K562 (cell line): Measurements from ENCODE around the gene FASN. TPM values are rescaled to one million over a fixed set of nuclear protein-coding genes. Genes with fewer than 3 reads are reported as not detected.

Source experiments
- ATAC-seq: fragments of 200-7000 bp; cut with Tn5 transposase; 3 replicates; pipeline ENCODE4 v1.9.1; 2020; ENCODE audit warnings: moderate library complexity
- BruUV-seq: library from RNA; stranded (reverse); fragments of 400-500 nt; replicated peaks from 2 replicates; lab custom pipeline; 2021; lab: Mats Ljungman, UMichigan
- CTCF ChIA-PET: fragments of 300-600 bp; formaldehyde crosslinking; extraction: SDS; loops from one replicate; lab custom pipeline; 2021; ENCODE audit warnings: low intra/inter-chr PET ratio; lab: Yijun Ruan, JAX
- POLR2A ChIA-PET: fragments of 300-600, 350-650 bp; sonication (Branson Sonifier 250); formaldehyde crosslinking; extraction: SDS; loops from one replicate; lab custom pipeline; 2021; ENCODE audit warnings: antibody characterized with exemption, inconsistent platforms; lab: Yijun Ruan, JAX
- DNase-seq, 4 experiments: peaks; one replicate each; pipeline versions ENCODE4 v3.0.0 to v3.0.0-alpha.2; 2011 to 2018; ENCODE audit warnings: low spot score in 3 of 4, mixed read lengths in 3 of 4; ENCODE audit errors: extremely low read depth in 1 of 4
- FAIRE-seq: peaks from 2 replicates; lab custom pipeline; 2011; peaks lifted over from hg19 to GRCh38; lab: Jason Lieb, UNC
- H2AFZ ChIP-seq: 2 replicates; pipeline ENCODE4 v1.6.0; 2011; ENCODE audit warnings: low read depth, low read length, control low read depth, inconsistent platforms
- H3K27ac ChIP-seq: fragments of 200-600 bp; 3 replicates; pipeline ENCODE4 v1.8.0; 2011; ENCODE audit warnings: low read depth, mild to moderate bottlenecking, control low read depth, inconsistent platforms, low read length, moderate library complexity, mixed read lengths; ENCODE audit errors: extremely low read depth
- H3K27me3 ChIP-seq, 2 experiments: fragments of 300-600 bp in 1 of 2; 2 replicates in 1 of 2; 3 replicates in 1 of 2; pipeline versions ENCODE4 v1.6.0 to v1.8.0; 2011; ENCODE audit warnings: inconsistent platforms in 2 of 2, low read length in 2 of 2, mild to moderate bottlenecking in 1 of 2, mixed read lengths in 1 of 2, moderate library complexity in 1 of 2; ENCODE audit not compliant: control insufficient read depth in 2 of 2, insufficient read depth in 2 of 2
- H3K36me3 ChIP-seq: fragments of 300-600 bp; 3 replicates; pipeline ENCODE4 v1.8.0; 2011; ENCODE audit warnings: mild to moderate bottlenecking, low read length, inconsistent platforms; ENCODE audit not compliant: control insufficient read depth, insufficient read depth
- H3K4me1 ChIP-seq, 2 experiments: fragments of 200-600 bp in 1 of 2; replicated peaks in 1 of 2; 2 replicates in 1 of 2; 3 replicates in 1 of 2; pipeline versions ENCODE4 v1.5.1 to v1.8.0; 2011; ENCODE audit warnings: inconsistent platforms in 2 of 2, low read length in 2 of 2, mild to moderate bottlenecking in 1 of 2, mixed read lengths in 1 of 2, moderate library complexity in 1 of 2; ENCODE audit not compliant: control insufficient read depth in 2 of 2, insufficient read depth in 2 of 2
- H3K4me2 ChIP-seq: 2 replicates; pipeline ENCODE4 v1.6.1; 2011; ENCODE audit warnings: low read length, control low read depth, inconsistent platforms, mixed read lengths; ENCODE audit not compliant: insufficient read depth
- H3K4me3 ChIP-seq: fragments of 200-600 bp; sonication (generic), shearing (Covaris generic); 2 replicates; pipeline ENCODE4 v1.5.1; 2016; ENCODE audit warnings: control low read depth, inconsistent platforms
- H3K79me2 ChIP-seq: fragments of 200-600 bp; 3 replicates; pipeline ENCODE4 v1.8.0; 2011; ENCODE audit warnings: low read length, inconsistent platforms; ENCODE audit not compliant: control insufficient read depth, insufficient read depth
- H3K9ac ChIP-seq, 2 experiments: 2 replicates each; pipeline versions ENCODE4 v1.6.0 to v1.6.1; 2011; ENCODE audit warnings: low read depth in 2 of 2, low read length in 2 of 2, control low read depth in 1 of 2, inconsistent platforms in 1 of 2, mild to moderate bottlenecking in 1 of 2, mixed read lengths in 1 of 2; ENCODE audit not compliant: insufficient read depth in 1 of 2
- H3K9me1 ChIP-seq: one replicate; pipeline ENCODE4 v1.6.0; 2011; ENCODE audit warnings: inconsistent platforms, mild to moderate bottlenecking, low read length, moderate library complexity; ENCODE audit not compliant: control insufficient read depth, insufficient read depth
- H3K9me3 ChIP-seq: replicated peaks from 2 replicates; pipeline ENCODE4 v1.5.1; 2011; ENCODE audit warnings: low read depth, low read length, inconsistent platforms; ENCODE audit not compliant: control insufficient read depth, insufficient read depth
- H4K20me1 ChIP-seq: replicated peaks from 2 replicates; pipeline ENCODE4 v1.6.1; 2011; ENCODE audit warnings: low read length, inconsistent platforms, mixed read lengths; ENCODE audit not compliant: control insufficient read depth, insufficient read depth
- ADNP ChIP-seq: fragments of 200-800 bp; sonication (Bioruptor generic); IDR thresholded peaks from 2 replicates; pipeline ENCODE4 v1.6.1; 2016; ENCODE audit warnings: missing genetic modification characterization, missing compliant biosample characterization
- CREB3L1 ChIP-seq: fragments of 450-650 bp; IDR thresholded peaks from 2 replicates; pipeline ENCODE4 v1.6.1; 2014; ENCODE audit warnings: low read depth, mild to moderate bottlenecking, moderate library complexity, borderline replicate concordance
- EZH2 ChIP-seq: IDR thresholded peaks from 2 replicates; pipeline ENCODE4 v1.6.1; 2012; ENCODE audit warnings: low read depth, mild to moderate bottlenecking, inconsistent platforms, low read length, borderline replicate concordance
- FOXK2 ChIP-seq, 2 experiments: fragments of 450-650 bp; IDR thresholded peaks in 1 of 2; conservative IDR thresholded peaks in 1 of 2; 2 replicates each; pipeline ENCODE4 v1.6.1; 2016; ENCODE audit warnings: low read depth in 2 of 2, mild to moderate bottlenecking in 1 of 2
- HDGF ChIP-seq: fragments of 450-650 bp; IDR thresholded peaks from 2 replicates; pipeline ENCODE4 v1.6.1; 2016
- MCM5 ChIP-seq: fragments of 450-650 bp; IDR thresholded peaks from 2 replicates; pipeline ENCODE4 v1.6.1; 2016; ENCODE audit warnings: low read depth
- MYNN ChIP-seq, 2 experiments: sonication (generic); formaldehyde crosslinking in 1 of 2; IDR thresholded peaks; 2 replicates each; pipeline versions ENCODE4 v1.5.0 to v1.6.1; 2016 to 2020; ENCODE audit warnings: antibody characterized with exemption in 1 of 2, missing genetic modification reagents in 1 of 2
- PHB2 ChIP-seq: fragments of 450-650 bp; IDR thresholded peaks from 2 replicates; pipeline ENCODE4 v1.6.1; 2017; ENCODE audit warnings: low read depth
- REST ChIP-seq, 2 experiments: fragments of 450-650 bp; formaldehyde crosslinking in 1 of 2; IDR thresholded peaks; 2 replicates each; pipeline versions ENCODE4 v1.4.0 to v1.6.1; 2014 to 2020; ENCODE audit warnings: mild to moderate bottlenecking in 2 of 2, borderline replicate concordance in 1 of 2, low read depth in 1 of 2
- RHOXF2B ChIP-seq: fragments of 250-450 bp; sonication (Bioruptor Pico); conservative IDR thresholded peaks from 2 replicates; pipeline ENCODE4 v1.5.1; 2021
- ZNF134 ChIP-seq: fragments of 250-450 bp; sonication (Bioruptor Pico); conservative IDR thresholded peaks from 2 replicates; pipeline ENCODE4 v1.4.0; 2020
- ZNF197 ChIP-seq: fragments of 200-800 bp; sonication (Bioruptor generic); IDR thresholded peaks from 2 replicates; pipeline ENCODE4 v1.6.1; 2016; ENCODE audit warnings: low read depth, missing genetic modification characterization, missing compliant biosample characterization
- ZNF699 ChIP-seq: fragments of 250-450 bp; sonication (Bioruptor Pico); IDR thresholded peaks from 2 replicates; pipeline ENCODE4 v1.8.0; 2021; ENCODE audit warnings: mild to moderate bottlenecking, moderate library complexity; ENCODE audit not compliant: insufficient replicate concordance
- ZNF766 ChIP-seq: fragments of 200-800 bp; sonication (Bioruptor generic); conservative IDR thresholded peaks from 2 replicates; pipeline ENCODE4 v1.6.1; 2016; ENCODE audit warnings: missing genetic modification characterization, missing compliant biosample characterization
- WGBS: fragments of 100-300 bp; shearing (Covaris generic); methylation state at CpG from one replicate; pipeline ENCODE4 v1.1.6; 2016; ENCODE audit warnings: low coverage, mixed read lengths; ENCODE audit not compliant: insufficient coverage; ENCODE audit errors: missing lambda C conversion rate; 5-methylcytosine and 5-hydroxymethylcytosine counted together
- in situ Hi-C: fragments of 300-500 bp; cut with MboI; formaldehyde crosslinking; loops from 4 replicates; pipeline ENCODE4 v1.15.0; 2018; ENCODE audit warnings: inconsistent platforms, mixed read lengths
- intact Hi-C: fragments of 100-400 bp; cut with micrococcal nuclease; formaldehyde crosslinking; loops from 2 replicates; pipeline ENCODE4 v1.14.2; 2022
- polyA plus RNA-seq, 8 experiments: library from polyadenylated mRNA; depleted of rRNA in 4 of 8; stranded (reverse) in 5 of 8; unstranded in 3 of 8; fragments of >200 nt; fragmentation: Nextera tagmentation in 2 of 8; fragmentation: Illumina TruSeq in 1 of 8; extraction: Ambion mirVana in 2 of 8; extraction: Trizol in 1 of 8; gene quantifications; 2 replicates each; pipeline versions ENCODE4 v1.2.1 to v1.2.3, GENCODE V29; 2011 to 2014; ENCODE audit warnings: inconsistent platforms in 1 of 8, missing spikeins in 1 of 8
- total RNA-seq, 7 experiments: library from RNA; depleted of rRNA in 6 of 7; stranded (reverse); fragments of >200 nt in 6 of 7; fragmentation: Illumina TruSeq in 2 of 7; extraction: Trizol in 2 of 7; gene quantifications; 2 replicates each; pipeline versions ENCODE4 v1.2.1 to v1.2.3, GENCODE V29; 2011 to 2021; ENCODE audit warnings: low replicate concordance in 1 of 7

FASN gene
- total and polyA plus RNA-seq, 9 of the 15 experiments (the other 6 are each of a cell fraction or from before 2014, with no cell fraction given): 0.15 to 663 (median 49.9) TPM

GRCh38 chr17:82128287-82128686 is 30.3 kb upstream of the FASN start:
- WGBS: 83% methylated on average over 13 of the region's 15 CpGs
- H3K4me1 ChIP-seq: peaks cover 5 to 10% of the 10 kb centered on the region in 2 experiments; a peak in 4 of 5 replicates
- no peak for DNase-seq
- no peak for ATAC-seq
- no peak overlapping the region for H3K27ac ChIP-seq
- in situ Hi-C loops (no loop called here), intact Hi-C loops (no loop called here)
- no peak overlapping the region for H2AFZ ChIP-seq
- H3K9ac ChIP-seq: no peak overlapping the region
- FAIRE-seq: no peak
- peaks cover 3% of the 10 kb centered on the region; the same call in 1 of the 3 replicates for H3K36me3 ChIP-seq
- ChIA-PET POLR2A (no interaction called here), CTCF (interaction anchor here (0.6 kb wide), 1 partner anchor 395 kb away, joined by 5 read pairs; no protein-coding TSS in a partner anchor)
- H3K9me1 ChIP-seq: no peaks in the 10 kb centered on the region
- no TSS peak for BruUV-seq
- H3K27me3 ChIP-seq: no peaks in the 10 kb centered on the region
- no peak overlapping the region for H3K4me2 ChIP-seq
- no peaks in the 10 kb centered on the region for H3K79me2 ChIP-seq
- no peaks in the 10 kb centered on the region for H3K9me3 ChIP-seq
- H4K20me1 ChIP-seq: no peaks in the 10 kb centered on the region
- H3K4me3 ChIP-seq: no peak overlapping the region
- TF ChIP-seq EZH2 (no peak), ZNF699 (CRISPR knock-in tag) (no peak), ZNF766 (CRISPR knock-in tag) (no peak), HDGF (no peak), FOXK2 (conservative IDR thresholded peaks at IDR 0.05 in 1 of 2, IDR thresholded peaks at IDR 0.05 in 1 of 2; ENCODE audit: low read depth in 2 of 2) (no peak), RHOXF2B (CRISPR knock-in tag) (no peak), ZNF134 (CRISPR knock-in tag) (no peak), MCM5 (no peak), MYNN (IDR thresholded peaks at IDR 0.05) (no peak), MYNN (CRISPR knock-in tag; IDR thresholded peaks at IDR 0.05) (no peak), CREB3L1 (no peak), ADNP (no peak), ZNF197 (CRISPR knock-in tag) (no peak), PHB2 (no peak), REST (IDR thresholded peaks at IDR 0.05; ENCODE audit: borderline replicate concordance) (no peak), REST (CRISPR knock-in tag; IDR thresholded peaks at IDR 0.05; ENCODE audit: low read depth) (no peak)
